ENCODE data around the gene ADGRL2.

DNA sequence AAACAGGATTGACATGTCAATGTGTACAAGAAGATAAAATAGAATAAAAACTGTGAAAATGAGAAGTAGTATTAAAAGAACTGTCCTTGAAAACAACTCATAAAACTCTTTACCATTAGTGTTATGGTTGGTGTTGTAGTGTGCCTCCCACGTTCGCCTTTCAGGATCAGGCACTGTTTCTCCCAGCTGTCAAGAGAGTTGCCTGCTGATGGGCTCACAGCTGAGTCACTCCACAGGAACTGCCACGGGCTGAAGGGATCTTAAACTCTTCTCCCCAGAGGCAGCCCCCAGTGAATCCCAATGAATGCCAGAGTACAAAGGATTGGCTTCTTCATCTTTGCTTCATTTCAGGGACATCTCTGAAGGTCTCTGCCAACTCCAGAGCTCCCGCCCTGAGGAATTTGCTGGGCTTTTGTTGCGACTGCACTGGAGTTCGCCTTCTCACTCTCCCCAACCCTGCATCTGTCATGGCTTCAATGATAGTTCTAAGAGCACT lies 119.6 kb downstream of the ADGRL2 start:
- TF ChIP-seq, protein P1, sequence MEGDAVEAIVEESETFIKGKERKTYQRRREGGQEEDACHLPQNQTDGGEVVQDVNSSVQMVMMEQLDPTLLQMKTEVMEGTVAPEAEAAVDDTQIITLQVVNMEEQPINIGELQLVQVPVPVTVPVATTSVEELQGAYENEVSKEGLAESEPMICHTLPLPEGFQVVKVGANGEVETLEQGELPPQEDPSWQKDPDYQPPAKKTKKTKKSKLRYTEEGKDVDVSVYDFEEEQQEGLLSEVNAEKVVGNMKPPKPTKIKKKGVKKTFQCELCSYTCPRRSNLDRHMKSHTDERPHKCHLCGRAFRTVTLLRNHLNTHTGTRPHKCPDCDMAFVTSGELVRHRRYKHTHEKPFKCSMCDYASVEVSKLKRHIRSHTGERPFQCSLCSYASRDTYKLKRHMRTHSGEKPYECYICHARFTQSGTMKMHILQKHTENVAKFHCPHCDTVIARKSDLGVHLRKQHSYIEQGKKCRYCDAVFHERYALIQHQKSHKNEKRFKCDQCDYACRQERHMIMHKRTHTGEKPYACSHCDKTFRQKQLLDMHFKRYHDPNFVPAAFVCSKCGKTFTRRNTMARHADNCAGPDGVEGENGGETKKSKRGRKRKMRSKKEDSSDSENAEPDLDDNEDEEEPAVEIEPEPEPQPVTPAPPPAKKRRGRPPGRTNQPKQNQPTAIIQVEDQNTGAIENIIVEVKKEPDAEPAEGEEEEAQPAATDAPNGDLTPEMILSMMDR (IDR thresholded peaks at IDR 0.05): no peak
- no peak for TF ChIP-seq POLR2A (IDR thresholded peaks at IDR 0.05)
